HG02642 (cell line): ENCODE data around the gene SPDEF.

Source experiments
- ATAC-seq: cut with Tn5 transposase; IDR thresholded peaks from one replicate; pipeline ENCODE4 v1.9.1; 2021; ENCODE audit warnings: mild to moderate bottlenecking; ENCODE audit not compliant: unreplicated experiment, poor library complexity

Gene SPDEF

GRCh38 chr6:34584694-34585093 lies 28.6 kb upstream of the SPDEF start:
- no peak for ATAC-seq

GRCh38 chr6:34583861-34584604 lies 27.9 kb upstream of the SPDEF start:
- ATAC-seq: no peak

GRCh38 chr6:34583461-34583860 lies 27.3 kb upstream of the SPDEF start:
- no peak for ATAC-seq

GRCh38 chr6:34581561-34581920 lies 25.4 kb upstream of the SPDEF start:
- no peak for ATAC-seq

- no peak for ATAC-seq
Measured at GRCh38 chr6:34580707-34581560, 24.8 kb upstream of the SPDEF start.

- no peak for ATAC-seq
Measured at GRCh38 chr6:34578445-34579262, 22.5 kb upstream of the SPDEF start.

GRCh38 chr6:34576286-34576955 lies 20.3 kb upstream of the SPDEF start:
- ATAC-seq: no peak

- ATAC-seq: no peak
Measured at GRCh38 chr6:34575326-34575725, 19.2 kb upstream of the SPDEF start.

GRCh38 chr6:34574647-34575293 lies 18.6 kb upstream of the SPDEF start:
- no peak for ATAC-seq

GRCh38 chr6:34573567-34574183 lies 17.5 kb upstream of the SPDEF start:
- no peak for ATAC-seq

- ATAC-seq: no peak
Measured at GRCh38 chr6:34572585-34572984, 16.5 kb upstream of the SPDEF start.

GRCh38 chr6:34572021-34572420 lies 15.9 kb upstream of the SPDEF start:
- ATAC-seq: no peak

- no peak for ATAC-seq
Measured at GRCh38 chr6:34571388-34571787, 15.3 kb upstream of the SPDEF start.

- ATAC-seq: no peak
Measured at GRCh38 chr6:34570066-34570833, 14.1 kb upstream of the SPDEF start.

GRCh38 chr6:34569361-34569973 lies 13.3 kb upstream of the SPDEF start:
- no peak for ATAC-seq

- no peak for ATAC-seq
Measured at GRCh38 chr6:34568341-34569201, 12.4 kb upstream of the SPDEF start.

- ATAC-seq: no peak
Measured at GRCh38 chr6:34566830-34567546, 10.9 kb upstream of the SPDEF start.
